Activated T-helper 2 cell treated with anti-CD3 and anti-CD28 coated beads, Interferon-gamma antibody, Interleukin-2, Interleukin-4, amounts not matched to agents 10 μg/mL and 5 μg/mL and 100 μg/mL, durations not matched to agents 14 hours and 24 hours and 36 hours (primary cell): ENCODE results near the gene KRT39. TPM values are rescaled to one million over a fixed set of nuclear protein-coding genes. Genes with fewer than 3 reads are reported as not detected.

ENCODE experiments used
- DNase-seq: peaks from one replicate; pipeline ENCODE4 v3.0.0; 2021; ENCODE audit warnings: low spot score
- H3K27ac Mint-ChIP-seq: one replicate; pipeline ENCODE4 v1.8.0; 2021; ENCODE audit warnings: mixed read lengths
- H3K27me3 Mint-ChIP-seq: one replicate; pipeline ENCODE4 v1.8.0; 2021; ENCODE audit warnings: low read depth, mixed read lengths
- H3K36me3 Mint-ChIP-seq: one replicate; pipeline ENCODE4 v1.8.0; 2021; ENCODE audit warnings: low read depth, mixed read lengths
- H3K4me1 Mint-ChIP-seq: one replicate; pipeline ENCODE4 v1.8.0; 2021; ENCODE audit warnings: low read depth, mixed read lengths
- H3K4me3 Mint-ChIP-seq: one replicate; pipeline ENCODE4 v1.8.0; 2021; ENCODE audit warnings: low read depth, mild to moderate bottlenecking, moderate library complexity, mixed read lengths
- H3K9me3 Mint-ChIP-seq: one replicate; pipeline ENCODE4 v1.8.0; 2021; ENCODE audit warnings: mixed read lengths
- intact Hi-C: fragments of 100-400 bp; cut with micrococcal nuclease; formaldehyde crosslinking; loops from one replicate; pipeline ENCODE4 v1.15.1; 2023
- total RNA-seq: library from RNA; stranded (reverse); gene quantifications from 2 replicates; pipeline ENCODE4 v1.2.3, GENCODE V29; 2022

The KRT39 gene
- total RNA-seq, 1 donor from 2014 or later: not detected

DNA sequence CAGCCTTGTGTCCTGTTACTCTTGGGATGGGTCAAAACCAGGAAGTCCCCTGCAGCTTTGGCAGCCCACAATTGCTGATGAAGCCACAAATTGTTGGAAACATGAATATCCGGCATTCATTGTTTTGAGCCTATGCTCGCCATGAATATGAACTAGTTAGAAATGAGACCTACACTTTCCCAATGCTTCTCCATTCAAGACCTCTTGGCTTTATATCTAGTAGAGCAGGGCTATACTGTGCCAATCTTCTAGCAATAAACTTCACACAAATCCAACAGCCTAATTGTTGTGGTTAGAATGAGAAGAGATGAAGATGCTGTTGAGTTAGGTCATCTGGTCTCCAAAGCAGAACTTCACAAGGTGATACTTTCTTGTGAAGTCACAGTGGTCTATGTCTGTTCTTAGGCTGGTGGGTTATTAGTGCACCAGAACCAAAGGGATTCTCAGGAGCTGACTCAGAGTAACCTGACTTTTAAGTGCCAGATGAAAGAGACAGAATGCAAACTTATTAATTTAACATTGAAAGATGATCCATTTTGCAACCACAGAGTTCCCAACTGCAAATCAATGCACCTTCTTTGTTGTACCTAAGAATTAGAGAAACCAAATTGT is 15.6 kb downstream of the KRT39 start:
- H3K9me3 Mint-ChIP-seq: no peaks in the 10 kb centered on the region
- intact Hi-C loops: no loop called here

DNA sequence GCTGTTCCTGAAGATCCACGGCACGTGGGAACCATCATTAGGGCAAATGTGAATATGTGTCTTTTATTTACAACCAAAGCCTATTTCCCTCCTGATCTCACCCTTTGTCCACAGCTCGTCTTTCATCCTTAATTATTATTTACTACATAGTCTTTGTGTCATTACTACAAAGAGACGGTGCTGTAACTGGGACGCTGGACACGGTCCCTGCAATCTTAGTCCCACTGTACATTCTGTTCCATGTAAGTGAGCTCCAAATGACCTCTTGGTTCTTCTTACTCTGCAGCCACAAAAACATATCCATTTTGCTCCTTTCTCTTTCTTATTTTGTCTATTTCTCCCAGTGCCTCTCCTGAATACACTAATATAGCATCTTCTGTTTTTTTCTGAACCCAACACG is 16.6 kb downstream of the KRT39 start:
- intact Hi-C loops: no loop called here
- DNase-seq: no peak
- no peaks in the 10 kb centered on the region for H3K9me3 Mint-ChIP-seq
- H3K27me3 Mint-ChIP-seq: peaks cover 50% of the 10 kb centered on the region
- H3K27ac Mint-ChIP-seq: no peak overlapping the region
- H3K4me1 Mint-ChIP-seq: peaks cover 8% of the 10 kb centered on the region
- no peaks in the 10 kb centered on the region for H3K36me3 Mint-ChIP-seq
- H3K4me3 Mint-ChIP-seq: no peak overlapping the region

More for the DNA sequence above, 15.6 kb downstream of the KRT39 start:
- no peak overlapping the region for H3K27ac Mint-ChIP-seq
- no peak for DNase-seq
- no peaks in the 10 kb centered on the region for H3K36me3 Mint-ChIP-seq
- H3K27me3 Mint-ChIP-seq: peaks cover 43% of the 10 kb centered on the region
- peaks cover 8% of the 10 kb centered on the region for H3K4me1 Mint-ChIP-seq
- no peak overlapping the region for H3K4me3 Mint-ChIP-seq

DNA sequence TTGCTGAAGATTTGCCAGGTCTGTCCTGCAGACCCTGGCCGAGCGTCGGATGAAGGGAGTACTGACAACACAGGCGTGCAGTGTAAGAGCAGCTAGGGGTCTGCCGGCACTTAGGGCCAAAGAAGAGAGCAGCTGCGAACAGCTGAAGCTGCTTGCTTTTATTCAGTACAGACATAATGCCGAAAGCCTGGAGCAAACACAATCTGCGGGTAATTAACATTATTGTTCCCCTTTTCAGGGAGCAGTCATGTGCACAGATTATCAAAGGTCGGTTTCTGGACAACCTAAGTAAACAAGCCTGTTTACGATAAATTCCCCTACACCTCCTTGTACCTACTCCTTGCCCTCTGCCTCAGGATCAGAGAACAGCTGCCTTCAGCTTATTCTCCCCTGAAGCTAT is 17.3 kb downstream of the KRT39 start:
- Mint-ChIP-seq H3K9me3 (no peaks in the 10 kb centered on the region), H3K27me3 (peaks cover 53% of the 10 kb centered on the region), H3K4me3 (no peak overlapping the region), H3K36me3 (no peaks in the 10 kb centered on the region), H3K4me1 (peaks cover 8% of the 10 kb centered on the region), H3K27ac (no peak overlapping the region)
- no peak for DNase-seq
- intact Hi-C loops: no loop called here

DNA sequence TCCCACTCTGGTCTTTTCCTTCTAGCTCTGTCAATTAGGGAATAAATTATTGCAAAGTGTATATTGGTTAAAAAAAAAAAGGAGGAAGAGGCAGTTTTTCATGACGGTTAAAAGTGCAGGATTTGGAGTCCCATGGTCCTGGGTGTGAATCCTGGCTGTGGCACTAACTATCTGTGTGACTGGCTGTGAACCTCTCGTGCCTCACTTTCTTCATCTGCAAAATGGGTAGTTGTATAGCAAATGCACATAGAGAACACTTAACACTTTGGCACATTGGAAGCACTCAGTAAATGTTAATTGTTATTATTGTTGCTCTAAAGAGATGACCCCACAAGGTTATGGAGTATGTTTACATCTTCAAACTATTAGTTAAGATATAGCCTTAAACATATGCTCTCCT is 18.8 kb downstream of the KRT39 start:
- no peaks in the 10 kb centered on the region for H3K9me3 Mint-ChIP-seq
- H3K27ac Mint-ChIP-seq: no peak overlapping the region
- no peaks in the 10 kb centered on the region for H3K4me1 Mint-ChIP-seq
- DNase-seq: no peak
- peaks cover 53% of the 10 kb centered on the region for H3K27me3 Mint-ChIP-seq
- intact Hi-C loops: no loop called here
- H3K36me3 Mint-ChIP-seq: no peaks in the 10 kb centered on the region
- no peak overlapping the region for H3K4me3 Mint-ChIP-seq

DNA sequence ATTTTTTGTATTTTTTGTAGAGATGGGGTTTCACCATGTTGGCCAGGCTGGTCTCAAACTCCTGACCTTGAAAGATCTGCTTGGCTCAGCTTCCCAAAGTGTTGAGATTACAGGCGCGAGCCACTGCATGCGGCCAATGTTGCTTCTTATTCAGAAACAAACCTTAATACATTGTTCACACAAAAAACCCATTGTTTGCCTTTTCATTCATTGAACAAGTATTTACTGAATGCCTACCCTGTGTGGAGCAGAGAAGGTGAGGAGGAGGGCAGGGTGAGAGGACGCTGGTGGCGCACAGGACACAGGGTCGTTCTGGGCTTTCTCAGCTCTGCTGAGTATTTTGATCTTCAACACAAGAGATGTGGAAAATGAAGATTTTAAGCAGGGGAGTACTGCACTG is 21.3 kb downstream of the KRT39 start:
- no peak for DNase-seq
- Mint-ChIP-seq H3K27ac (no peak overlapping the region), H3K4me1 (no peaks in the 10 kb centered on the region), H3K36me3 (no peaks in the 10 kb centered on the region), H3K27me3 (peaks cover 47% of the 10 kb centered on the region), H3K4me3 (no peak overlapping the region), H3K9me3 (no peaks in the 10 kb centered on the region)
- intact Hi-C loops: no loop called here

DNA sequence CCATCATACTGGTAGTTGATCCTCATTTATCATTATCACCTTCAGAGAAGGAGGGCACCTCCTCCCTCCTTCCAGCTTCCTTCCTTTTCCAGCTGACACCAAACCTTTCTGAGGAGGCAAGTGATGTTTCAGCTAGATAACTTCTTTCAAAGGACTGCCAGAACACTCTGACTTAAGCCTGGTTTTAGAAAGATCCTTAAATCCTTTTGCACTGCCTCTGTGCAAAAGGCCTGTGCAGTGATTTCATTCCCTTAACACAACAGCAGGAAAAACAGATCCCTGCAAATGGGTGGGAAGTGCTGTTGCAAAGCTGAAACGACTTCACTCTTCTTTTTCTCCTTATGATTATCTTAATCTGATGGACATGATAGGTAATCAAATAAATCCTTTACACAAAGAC is 22.2 kb downstream of the KRT39 start:
- intact Hi-C loops: no loop called here
- Mint-ChIP-seq H3K4me3 (no peak overlapping the region), H3K9me3 (no peaks in the 10 kb centered on the region), H3K36me3 (no peaks in the 10 kb centered on the region), H3K27ac (no peak overlapping the region), H3K27me3 (peaks cover 41% of the 10 kb centered on the region), H3K4me1 (no peaks in the 10 kb centered on the region)
- DNase-seq: no peak

DNA sequence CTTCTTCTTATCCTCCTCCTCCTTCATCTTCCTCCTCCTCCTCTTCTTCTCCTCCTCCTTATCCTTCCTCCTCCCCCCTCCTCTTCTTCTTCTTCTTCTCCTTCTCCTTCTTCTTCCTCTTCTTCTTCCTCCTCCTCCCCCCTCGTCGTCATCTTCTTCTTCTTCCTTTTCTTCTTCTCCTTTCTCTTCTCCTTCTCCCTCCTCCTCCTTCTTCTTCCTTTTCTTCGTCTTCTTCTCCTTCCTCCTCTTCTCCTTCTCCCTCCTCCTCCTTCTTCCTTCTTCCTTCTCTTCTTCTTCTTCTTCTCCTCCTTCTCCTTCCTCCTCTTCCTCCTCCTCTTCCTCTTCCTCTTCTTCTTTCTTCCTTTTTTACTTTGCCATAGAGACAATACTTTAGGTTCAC is 24.2 kb downstream of the KRT39 start:
- H3K36me3 Mint-ChIP-seq: no peaks in the 10 kb centered on the region
- H3K27ac Mint-ChIP-seq: no peak overlapping the region
- H3K4me3 Mint-ChIP-seq: no peak overlapping the region
- H3K9me3 Mint-ChIP-seq: no peaks in the 10 kb centered on the region
- intact Hi-C loops: no loop called here
- H3K27me3 Mint-ChIP-seq: peaks cover 33% of the 10 kb centered on the region
- no peaks in the 10 kb centered on the region for H3K4me1 Mint-ChIP-seq
- DNase-seq: no peak

DNA sequence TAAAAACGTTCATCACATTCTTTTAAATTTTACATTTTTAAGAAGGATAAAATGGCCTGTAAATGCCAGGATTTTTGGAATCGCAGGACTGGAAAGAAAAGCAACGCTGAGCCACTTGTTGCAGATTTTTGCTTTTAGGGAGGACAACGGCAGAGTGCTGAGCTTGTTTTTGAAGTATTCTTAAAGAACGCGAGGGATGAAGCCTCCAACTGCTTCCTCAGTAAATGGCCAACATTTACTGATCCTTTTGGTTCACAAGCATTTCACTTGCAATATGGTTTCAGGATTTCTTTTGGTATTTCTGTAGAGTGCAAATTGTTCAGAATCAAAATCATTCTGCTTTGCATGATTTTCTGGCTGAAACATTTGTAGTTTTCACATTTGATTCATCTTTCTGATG is 26.5 kb downstream of the KRT39 start:
- DNase-seq: no peak
- Mint-ChIP-seq H3K9me3 (no peaks in the 10 kb centered on the region), H3K27ac (no peak overlapping the region), H3K4me1 (no peaks in the 10 kb centered on the region), H3K4me3 (no peak overlapping the region), H3K27me3 (peaks cover 17% of the 10 kb centered on the region), H3K36me3 (no peaks in the 10 kb centered on the region)
- intact Hi-C loops: no loop called here

DNA sequence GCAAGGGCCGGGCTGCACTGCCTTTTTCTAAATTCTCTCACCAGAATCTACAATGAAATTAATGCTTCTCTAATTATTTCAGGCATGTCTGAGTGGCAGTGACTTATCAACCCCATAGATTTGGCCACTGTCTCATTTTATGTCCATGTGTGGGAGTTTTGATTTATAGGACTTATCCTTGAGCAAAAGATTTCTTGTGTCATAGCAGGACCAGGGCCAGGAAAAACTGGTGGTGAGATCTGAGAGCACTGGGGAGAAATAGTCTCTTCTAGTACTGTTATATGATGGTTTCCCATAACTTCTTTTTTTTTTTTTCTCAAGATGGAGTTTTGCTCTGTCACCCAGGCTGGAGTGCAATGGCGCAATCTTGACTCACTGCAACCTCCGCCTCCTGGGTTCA is 27.8 kb downstream of the KRT39 start:
- Mint-ChIP-seq H3K4me3 (no peak overlapping the region), H3K9me3 (no peaks in the 10 kb centered on the region), H3K27ac (no peak overlapping the region), H3K36me3 (no peaks in the 10 kb centered on the region), H3K4me1 (no peaks in the 10 kb centered on the region), H3K27me3 (peaks cover 13% of the 10 kb centered on the region)
- no peak for DNase-seq
- intact Hi-C loops: no loop called here

DNA sequence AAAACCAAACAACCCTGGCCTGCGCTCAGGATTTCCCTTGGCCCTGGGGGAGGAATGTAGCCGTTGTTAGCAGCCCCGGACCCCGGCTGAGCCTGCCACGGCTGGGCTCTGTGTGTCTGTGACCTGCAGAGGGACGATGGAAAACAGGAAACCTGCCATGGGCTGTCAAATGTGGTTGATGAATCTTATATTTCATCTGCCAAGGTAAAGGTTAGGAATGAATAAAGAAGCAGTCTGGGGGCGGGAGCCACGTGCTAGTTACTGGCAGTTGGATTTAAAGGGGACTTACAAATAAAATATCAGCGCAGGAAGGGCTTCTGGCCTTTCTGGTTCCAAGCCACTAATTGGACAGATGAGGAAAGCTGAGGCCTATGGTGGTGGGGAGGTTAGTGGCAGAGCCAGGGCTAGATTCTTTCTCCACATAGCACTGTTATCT is 29.3 kb downstream of the KRT39 start, which contains the start of gene KRT23:
Gene KRT23, minus strand, starts transcription at position 263 of the 436 bp plus-strand sequence. CDS start 1,043 bp downstream, outside the sequence.
- no peak for DNase-seq
- Mint-ChIP-seq H3K4me1 (no peaks in the 10 kb centered on the region), H3K36me3 (no peaks in the 10 kb centered on the region), H3K27me3 (peaks cover 16% of the 10 kb centered on the region), H3K27ac (no peak within 1 kb of the TSS), H3K4me3 (no peak within 1 kb of the TSS), H3K9me3 (no peaks in the 10 kb centered on the region)
- intact Hi-C loops: no loop called here

DNA sequence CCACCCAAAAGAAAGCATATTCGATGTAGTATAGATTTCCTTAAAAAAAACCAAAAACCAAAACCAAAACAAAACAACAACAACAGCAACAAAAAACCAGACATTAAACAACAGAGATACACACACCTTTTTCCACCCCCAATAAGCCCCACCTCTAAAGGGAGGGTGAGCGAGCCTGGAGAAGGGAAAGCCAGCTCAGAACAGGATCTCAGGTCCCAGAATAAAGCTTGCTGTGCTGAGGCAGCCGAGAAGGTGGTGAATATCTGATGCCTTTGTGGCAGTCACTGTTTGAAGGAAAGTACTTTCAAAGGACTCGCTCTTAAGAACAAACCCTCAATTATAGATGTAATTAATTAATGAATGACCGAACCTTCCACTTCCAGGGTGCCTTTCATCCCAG is 29.8 kb downstream of the KRT39 start:
- no peak overlapping the region for H3K27ac Mint-ChIP-seq
- H3K4me3 Mint-ChIP-seq: no peak overlapping the region
- intact Hi-C loops: no loop called here
- H3K27me3 Mint-ChIP-seq: peaks cover 15% of the 10 kb centered on the region
- no peak for DNase-seq
- no peaks in the 10 kb centered on the region for H3K36me3 Mint-ChIP-seq
- H3K4me1 Mint-ChIP-seq: no peaks in the 10 kb centered on the region
- no peaks in the 10 kb centered on the region for H3K9me3 Mint-ChIP-seq

DNA sequence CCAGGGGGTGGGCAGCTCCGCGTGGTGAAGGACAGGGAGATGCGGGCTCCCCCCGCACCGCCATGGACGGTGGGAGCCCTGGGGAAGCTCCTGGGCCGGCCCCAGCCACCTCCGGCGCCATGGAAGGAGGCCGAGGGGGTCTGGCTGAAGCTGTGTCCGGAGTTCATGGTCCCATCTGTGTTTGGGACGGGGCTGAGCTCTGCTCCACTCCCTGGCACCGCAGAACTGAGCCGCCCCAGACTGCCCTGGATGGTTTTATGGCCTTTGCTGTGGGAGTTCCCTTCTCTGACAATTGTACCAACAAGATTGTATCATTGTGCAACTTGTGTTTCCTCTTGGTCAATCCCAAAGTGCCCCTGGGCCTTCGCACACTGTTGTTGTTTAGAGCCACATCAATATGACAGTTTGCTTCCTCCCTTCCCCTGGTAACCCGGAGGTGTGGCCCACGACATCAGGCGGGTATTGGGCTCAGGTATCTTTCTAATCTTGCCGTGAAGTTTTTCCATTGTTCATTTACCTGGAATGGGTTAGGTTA is 30.2 kb downstream of the KRT39 start:
- DNase-seq: no peak
- peaks cover 15% of the 10 kb centered on the region for H3K27me3 Mint-ChIP-seq
- no peak overlapping the region for H3K27ac Mint-ChIP-seq
- intact Hi-C loops: no loop called here
- no peaks in the 10 kb centered on the region for H3K9me3 Mint-ChIP-seq
- H3K4me1 Mint-ChIP-seq: no peaks in the 10 kb centered on the region
- no peaks in the 10 kb centered on the region for H3K36me3 Mint-ChIP-seq
- no peak overlapping the region for H3K4me3 Mint-ChIP-seq

DNA sequence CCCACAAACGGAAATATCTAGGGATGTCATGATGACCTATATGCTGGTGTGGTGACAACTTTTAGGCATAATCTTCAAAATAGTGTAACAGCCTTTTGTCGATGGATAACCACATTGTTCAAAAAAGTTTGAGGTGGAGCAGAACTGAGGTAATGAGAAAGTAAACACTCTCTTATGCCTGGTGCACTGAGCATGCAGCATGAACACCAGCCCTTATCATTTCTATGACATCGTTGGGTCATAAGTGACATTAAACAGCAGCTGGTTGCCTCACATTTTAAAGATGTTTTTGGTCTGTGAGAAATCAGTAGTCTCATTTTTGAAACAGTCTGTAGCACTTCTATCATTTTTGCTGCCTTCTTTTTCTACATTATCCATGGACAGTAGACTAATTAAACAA is 31.1 kb downstream of the KRT39 start:
- Mint-ChIP-seq H3K36me3 (no peaks in the 10 kb centered on the region), H3K27me3 (peaks cover 15% of the 10 kb centered on the region), H3K4me3 (no peak overlapping the region), H3K9me3 (no peaks in the 10 kb centered on the region), H3K27ac (no peak overlapping the region), H3K4me1 (no peaks in the 10 kb centered on the region)
- intact Hi-C loops: no loop called here
- DNase-seq: no peak

DNA sequence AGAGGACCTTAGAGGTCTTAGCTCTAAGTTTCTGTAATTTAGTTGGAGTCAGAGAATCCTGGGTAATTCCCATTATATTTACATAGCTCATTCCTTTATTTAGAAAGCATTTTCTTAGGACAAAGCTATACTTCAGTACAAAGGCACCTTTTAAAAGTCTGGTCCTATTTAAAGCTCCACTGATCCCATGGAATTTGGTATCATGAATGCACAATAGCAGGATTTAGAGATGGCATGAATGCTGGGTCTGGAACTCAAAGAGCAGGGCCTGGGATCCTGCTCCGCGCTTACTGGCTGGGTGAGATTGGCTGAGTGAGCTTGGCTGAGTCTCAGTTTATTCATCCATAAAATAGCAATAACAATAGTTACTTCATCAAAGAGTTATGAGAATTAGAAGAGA is 34.1 kb downstream of the KRT39 start:
- intact Hi-C loops: no loop called here
- peaks cover 15% of the 10 kb centered on the region for H3K27me3 Mint-ChIP-seq
- no peaks in the 10 kb centered on the region for H3K36me3 Mint-ChIP-seq
- no peaks in the 10 kb centered on the region for H3K4me1 Mint-ChIP-seq
- no peaks in the 10 kb centered on the region for H3K9me3 Mint-ChIP-seq
- no peak for DNase-seq
- H3K4me3 Mint-ChIP-seq: no peak overlapping the region
- H3K27ac Mint-ChIP-seq: no peak overlapping the region
